ENCODE measurements around the gene ARHGEF19. TPM values are rescaled to one million over a fixed set of nuclear protein-coding genes. Genes with fewer than 3 reads are reported as not detected.

Gene ARHGEF19
- polyA plus RNA-seq, 4 donors: 16.7 to 28.3 (median 23.0) TPM

GRCh38 chr1:16244650-16245285, 32.3 kb upstream of the ARHGEF19 start:
- no peak for DNase-seq (ENCODE audit: low read depth in 4 of 4, low spot score in 2 of 4)

DNA sequence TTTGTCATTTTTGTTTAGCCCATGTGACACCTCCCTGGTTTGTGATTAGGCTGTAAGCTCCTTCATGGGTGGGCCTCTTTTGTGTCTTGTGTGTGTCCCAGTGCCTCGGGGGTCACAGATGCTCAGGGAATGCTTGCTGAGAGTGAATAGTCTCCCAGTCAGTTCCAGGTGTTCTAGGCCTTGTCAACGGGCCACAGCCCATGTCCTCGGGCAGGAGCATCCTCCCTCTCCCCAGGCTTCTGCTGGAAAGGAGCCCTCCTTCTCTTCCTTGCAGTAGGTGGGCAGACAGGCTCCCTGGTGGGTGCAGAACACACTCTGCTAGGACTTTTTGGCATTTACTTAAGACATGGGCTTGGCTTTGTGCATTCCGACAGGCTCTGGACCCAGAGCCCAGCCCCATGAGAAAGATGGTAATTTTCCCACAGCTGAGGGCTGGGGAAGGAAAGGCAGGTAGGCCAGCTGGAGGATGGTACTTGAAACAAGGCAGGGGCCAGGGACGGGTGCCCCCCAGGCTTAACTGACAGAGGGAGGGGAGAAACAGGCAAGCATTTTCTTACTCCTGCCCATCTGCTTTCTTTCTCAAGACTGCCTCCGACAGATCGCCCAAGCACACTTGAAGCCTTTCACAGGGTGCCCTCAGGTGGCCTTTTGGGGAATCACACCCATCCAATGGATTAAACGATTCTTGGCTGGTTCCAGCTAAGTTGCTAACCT, 31.6 kb upstream of the ARHGEF19 start:
- peak in 1 of 4 donors; percentile 85 for DNase-seq (ENCODE audit: low read depth in 4 of 4, low spot score in 2 of 4)

GRCh38 chr1:16243215-16243610, 30.8 kb upstream of the ARHGEF19 start:
- DNase-seq (ENCODE audit: low read depth in 4 of 4, low spot score in 2 of 4): no peak

GRCh38 chr1:16242556-16243214, 30.2 kb upstream of the ARHGEF19 start:
- DNase-seq (ENCODE audit: low read depth in 4 of 4, low spot score in 2 of 4): no peak

- no peak for DNase-seq (ENCODE audit: low read depth in 4 of 4, low spot score in 2 of 4)
Observed at GRCh38 chr1:16241221-16241708, 28.8 kb upstream of the ARHGEF19 start.

GRCh38 chr1:16239972-16240491, 27.6 kb upstream of the ARHGEF19 start:
- DNase-seq (ENCODE audit: low read depth in 4 of 4, low spot score in 2 of 4): no peak

DNA sequence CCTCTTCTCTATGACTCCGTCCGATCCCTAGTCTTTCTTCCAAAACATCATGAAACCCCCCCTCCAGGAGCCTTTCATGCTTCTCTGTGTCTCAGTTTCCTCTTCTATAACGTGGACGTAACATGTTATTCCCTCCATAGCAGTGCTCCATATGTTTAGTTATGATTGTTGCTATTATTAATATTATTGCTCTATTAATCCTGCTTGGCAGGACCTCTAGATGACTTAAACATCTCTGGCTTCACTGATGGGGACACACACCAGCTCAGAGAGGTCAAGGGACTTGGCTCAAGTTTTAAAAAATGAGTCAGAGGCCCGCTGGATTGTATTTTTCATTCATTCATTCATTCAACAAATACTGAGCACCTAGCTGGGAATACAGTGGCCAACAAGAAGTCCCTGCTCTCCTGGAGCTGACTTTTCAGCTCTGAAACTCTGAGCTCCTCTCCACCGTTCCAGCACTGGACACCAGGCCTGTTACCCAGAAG, 24.9 kb upstream of the ARHGEF19 start:
- DNase-seq (ENCODE audit: low read depth in 4 of 4, low spot score in 2 of 4): no peak

DNA sequence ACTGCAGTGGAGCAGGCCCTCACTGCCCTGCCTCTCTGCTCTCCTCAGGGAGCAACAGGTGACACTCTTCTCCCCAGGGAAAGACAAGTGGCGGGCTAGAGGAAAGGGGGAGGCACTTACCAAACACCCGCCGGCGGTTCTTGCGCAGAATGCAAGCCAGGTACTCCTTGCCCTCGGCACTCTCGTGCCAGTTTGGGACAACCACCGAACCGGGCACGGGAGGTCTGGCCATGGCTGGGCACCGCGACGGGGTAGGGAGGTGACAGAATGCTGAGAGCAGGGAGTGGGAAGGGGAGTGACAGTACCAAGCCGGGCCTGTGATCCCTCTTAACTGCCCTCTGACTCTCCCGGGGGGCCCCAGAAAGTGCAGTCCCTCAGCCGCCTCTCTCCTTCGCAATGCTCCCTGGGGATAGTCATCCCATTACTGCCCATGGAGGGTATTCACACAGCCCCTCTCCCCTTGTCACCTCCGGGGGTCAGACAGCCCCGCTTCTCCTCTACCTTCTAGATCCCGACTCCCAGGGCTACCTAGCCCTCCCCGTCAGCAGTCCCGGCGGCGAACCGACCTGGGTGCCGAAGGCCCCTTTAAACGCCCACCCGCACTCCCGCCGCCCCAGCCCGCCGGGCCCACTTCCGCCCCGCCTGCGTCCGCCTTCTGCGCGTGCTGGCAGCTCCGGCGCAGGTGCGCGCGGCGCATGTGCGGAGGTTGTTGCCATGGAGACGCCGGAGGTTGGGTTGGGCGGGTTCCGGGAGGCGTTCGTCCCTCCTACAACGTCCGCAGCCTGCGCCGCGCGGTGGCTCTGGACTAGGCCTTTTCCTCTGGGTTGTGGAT, 24.3 kb upstream of the ARHGEF19 start, which contains the start of gene CPLANE2:
TSS of gene CPLANE2 (minus strand) at position 673 of the 832 bp plus-strand sequence. CDS start at position 232, 441 bp downstream.
- peak in 3 of 4 donors; percentile 80 to 90 (median 86) for DNase-seq (ENCODE audit: low read depth in 4 of 4, low spot score in 2 of 4)

DNA sequence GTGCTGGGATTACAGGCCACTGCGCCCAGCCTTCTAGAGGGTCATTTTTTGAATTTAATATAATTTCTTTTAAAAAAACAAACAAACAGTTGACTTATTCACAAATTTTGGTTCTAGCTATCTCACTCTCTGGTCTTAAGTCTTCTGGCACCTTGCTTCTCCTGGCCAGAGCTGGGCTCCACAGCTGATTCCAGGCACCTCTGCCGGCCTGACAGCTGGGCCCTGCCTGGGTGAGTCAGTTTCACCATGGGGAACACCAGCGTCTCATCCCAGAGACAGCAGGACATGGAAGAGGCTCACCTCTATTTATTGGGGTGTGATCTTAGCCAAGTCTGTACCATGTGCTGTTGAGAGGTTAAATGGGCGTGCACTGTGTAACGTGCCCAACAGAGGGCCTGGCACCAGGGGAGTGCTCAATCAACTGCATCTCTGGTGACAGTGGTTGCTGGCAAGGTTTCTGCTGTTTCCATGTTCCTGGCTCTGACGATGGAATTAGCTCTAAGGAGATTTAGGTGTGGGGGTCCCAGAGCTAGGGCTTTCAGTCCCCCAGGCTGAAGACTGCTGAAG, 23.6 kb upstream of the ARHGEF19 start:
- peak in 1 of 4 donors; percentile 19 for DNase-seq (ENCODE audit: low read depth in 4 of 4, low spot score in 2 of 4)

DNA sequence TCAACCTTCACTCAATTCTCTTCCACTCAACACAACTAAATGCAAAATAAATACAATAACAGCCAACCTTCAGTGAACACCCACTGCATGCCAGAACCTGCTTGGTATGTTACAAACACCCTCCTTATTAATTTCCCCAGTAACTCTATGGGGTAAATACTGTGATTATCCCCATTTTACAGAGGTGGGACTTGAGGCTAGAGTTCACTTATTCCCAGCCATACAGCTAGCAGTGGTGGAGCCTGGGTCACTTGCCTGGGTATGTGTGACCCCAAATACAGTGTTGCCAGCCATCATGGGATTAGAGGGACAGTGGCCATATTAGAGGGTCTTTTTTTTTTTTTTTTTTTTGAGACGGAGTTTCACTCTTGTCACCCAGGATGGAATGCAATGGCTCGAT, 22.9 kb upstream of the ARHGEF19 start:
- DNase-seq (ENCODE audit: low read depth in 4 of 4, low spot score in 2 of 4): no peak

- no peak for DNase-seq (ENCODE audit: low read depth in 4 of 4, low spot score in 2 of 4)
Observed at GRCh38 chr1:16233431-16233830, 21.0 kb upstream of the ARHGEF19 start.

DNA sequence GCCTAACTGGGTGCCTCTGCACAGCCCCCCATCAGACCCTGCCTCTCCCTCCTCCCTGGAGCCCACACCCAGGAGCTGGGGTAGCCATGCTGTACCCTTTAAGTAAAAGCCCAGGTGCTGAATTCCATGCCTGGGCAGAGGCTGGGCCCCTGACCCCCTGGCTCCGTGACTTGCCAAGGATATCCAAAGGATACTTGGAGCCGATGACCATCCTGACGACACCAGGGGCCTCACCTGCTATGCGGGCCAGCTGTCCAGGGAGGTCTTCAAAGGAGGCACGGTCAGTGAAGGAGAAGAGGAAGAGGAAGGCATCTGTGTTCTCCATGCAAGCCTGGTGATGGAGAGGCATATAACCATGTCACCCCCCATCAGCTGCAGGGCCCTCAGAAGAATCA, 19.9 kb upstream of the ARHGEF19 start:
- DNase-seq (ENCODE audit: low read depth in 4 of 4, low spot score in 2 of 4): no peak

- no peak for DNase-seq (ENCODE audit: low read depth in 4 of 4, low spot score in 2 of 4)
Observed at GRCh38 chr1:16231331-16232315, 19.2 kb upstream of the ARHGEF19 start.

- DNase-seq (ENCODE audit: low read depth in 4 of 4, low spot score in 2 of 4): no peak
Observed at GRCh38 chr1:16230744-16231143, 18.3 kb upstream of the ARHGEF19 start.

DNA sequence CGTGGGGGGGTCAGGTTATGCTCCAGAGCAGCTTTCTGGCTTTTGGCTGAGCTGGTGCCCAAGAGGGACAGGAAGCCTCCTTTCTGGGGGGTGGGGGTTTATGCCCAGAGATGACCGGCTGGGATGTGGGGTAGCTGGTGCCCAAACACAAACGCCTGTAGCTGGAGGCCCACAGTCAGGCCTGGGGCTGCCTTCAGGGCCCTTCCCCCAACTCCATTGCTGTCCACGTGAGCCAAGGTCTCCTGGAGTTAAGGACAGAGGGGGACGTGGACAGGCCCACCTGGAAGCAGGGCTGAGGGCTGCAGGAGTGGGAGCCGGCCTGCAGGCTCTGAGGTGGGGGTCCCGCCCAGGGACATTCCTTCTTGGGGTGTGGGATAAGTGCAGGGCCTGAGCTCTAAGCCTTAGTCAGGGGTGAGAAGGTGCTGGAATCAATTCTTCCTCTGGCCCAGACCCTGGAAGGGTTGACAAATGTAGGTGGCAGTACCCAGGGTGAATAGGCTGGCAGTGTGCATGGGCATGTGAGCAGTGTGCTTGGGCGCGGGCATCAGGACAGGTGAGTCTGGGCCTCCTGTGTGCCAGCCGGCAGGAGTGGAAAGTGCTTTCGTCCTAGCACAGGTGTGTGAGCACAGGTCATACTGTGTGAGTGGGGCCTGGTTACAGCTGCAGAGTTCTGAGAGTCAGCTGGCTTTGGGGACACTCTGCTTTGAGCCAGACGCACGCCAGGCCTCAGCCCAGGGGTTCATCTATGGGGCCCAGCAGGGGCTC, 17.7 kb upstream of the ARHGEF19 start:
- DNase-seq (ENCODE audit: low read depth in 4 of 4, low spot score in 2 of 4): no peak

- DNase-seq (ENCODE audit: low read depth in 4 of 4, low spot score in 2 of 4): no peak
Observed at GRCh38 chr1:16226490-16227179, 14.2 kb upstream of the ARHGEF19 start.

DNA sequence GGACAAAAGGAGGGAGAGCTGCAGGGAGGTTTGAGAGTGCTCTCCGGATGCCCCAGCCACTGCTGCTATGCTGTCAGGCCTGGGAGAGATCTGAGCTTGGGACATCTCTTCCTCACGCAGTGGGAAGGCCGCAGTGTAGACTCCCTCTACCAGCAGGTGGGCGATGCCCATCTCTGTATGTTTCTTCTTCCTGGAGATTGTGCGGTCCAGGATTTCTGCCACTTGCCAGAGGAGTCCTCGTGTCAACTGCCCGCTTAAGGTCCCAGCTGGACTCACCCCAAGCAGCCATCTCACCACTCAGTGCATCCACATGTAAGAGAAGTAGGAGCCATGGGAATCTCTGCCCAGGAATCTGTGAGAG, 13.7 kb upstream of the ARHGEF19 start:
- no peak for DNase-seq (ENCODE audit: low read depth in 4 of 4, low spot score in 2 of 4)
